ENCODE results near the gene CST2.
"Not testable (repeated sequence)": the region's sequence is repeated elsewhere in the genome, so short reads cannot be mapped to it uniquely, and the experiment has no call there.

CST2 gene

GRCh38 chr20:23800865-23801264, 25.7 kb downstream of the CST2 start:
- no peak for DNase-seq (ENCODE audit: low read depth)

GRCh38 chr20:23799216-23799847, 27.2 kb downstream of the CST2 start:
- DNase-seq (ENCODE audit: low read depth): peak; percentile 13

- no peak for DNase-seq (ENCODE audit: low read depth)
These were observed 31.0 kb downstream of the CST2 start for GRCh38 chr20:23795526-23795925.

GRCh38 chr20:23794841-23795240, 31.7 kb downstream of the CST2 start:
- no peak for DNase-seq (ENCODE audit: low read depth)

GRCh38 chr20:23794065-23794464, 32.5 kb downstream of the CST2 start:
- no peak for DNase-seq (ENCODE audit: low read depth)

GRCh38 chr20:23783447-23783846, 43.1 kb downstream of the CST2 start:
- DNase-seq (ENCODE audit: low read depth): no peak

- peak; percentile 37 for DNase-seq (ENCODE audit: low read depth)
These were observed 44.1 kb downstream of the CST2 start for GRCh38 chr20:23782366-23782983.

GRCh38 chr20:23778676-23779075, 47.9 kb downstream of the CST2 start:
- peak; percentile 36 for DNase-seq (ENCODE audit: low read depth)

- DNase-seq (ENCODE audit: low read depth): not testable (repeated sequence)
These were observed 49.1 kb downstream of the CST2 start for GRCh38 chr20:23777380-23777779.

- no peak for DNase-seq (ENCODE audit: low read depth)
These were observed 50.3 kb downstream of the CST2 start for GRCh38 chr20:23776067-23776771.

GRCh38 chr20:23774081-23774480, 52.4 kb downstream of the CST2 start:
- no peak for DNase-seq (ENCODE audit: low read depth)
